GM06990 (cell line): Measurements from ENCODE around the gene EDC3.

ENCODE experiments used
- DNase-seq: peaks from one replicate; pipeline ENCODE4 v3.0.0-alpha.2; 2011; ENCODE audit not compliant: insufficient read length; ENCODE audit errors: extremely low read depth
- H3K27me3 ChIP-seq: replicated peaks from 2 replicates; pipeline ENCODE4 v1.6.0; 2011; ENCODE audit warnings: low read length; ENCODE audit not compliant: control insufficient read depth, insufficient read depth
- H3K36me3 ChIP-seq: 2 replicates; pipeline ENCODE4 v1.5.1; 2011; ENCODE audit warnings: low read length; ENCODE audit not compliant: control insufficient read depth, insufficient read depth
- H3K4me3 ChIP-seq: replicated peaks from 2 replicates; pipeline ENCODE4 v1.5.1; 2011; ENCODE audit warnings: low read depth, mild to moderate bottlenecking, control low read depth, low read length
- TF ChIP-seq, protein P1 (sequence below): IDR thresholded peaks from 2 replicates; pipeline ENCODE4 v1.5.1; 2011; ENCODE audit warnings: low read length, control low read depth, mild to moderate bottlenecking, inconsistent platforms; ENCODE audit not compliant: insufficient read depth, poor library complexity, severe bottlenecking

The EDC3 gene

DNA sequence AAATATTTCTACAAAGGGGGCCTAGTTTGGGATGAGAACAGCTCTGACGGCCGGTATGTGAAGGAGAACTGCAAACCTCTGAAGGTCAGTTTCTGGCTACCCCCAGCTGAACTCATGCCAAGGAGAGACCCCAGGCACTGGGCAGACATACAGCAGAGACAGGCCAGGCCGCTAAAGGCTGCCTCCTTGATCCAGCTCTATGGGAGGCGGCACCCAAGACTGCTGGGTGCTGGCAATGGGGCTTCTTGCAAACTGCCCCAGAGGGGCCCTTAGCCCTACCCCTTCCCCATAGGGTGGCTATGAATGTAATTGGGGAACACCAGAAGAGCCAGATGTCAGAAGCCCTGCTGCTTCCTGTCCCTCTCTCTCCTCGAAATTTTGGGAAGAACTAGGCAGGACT is 66.9 kb downstream of the EDC3 start:
- Histone ChIP-seq H3K4me3 (no peak overlapping the region), H3K36me3 (peaks cover 73% of the 10 kb centered on the region), H3K27me3 (no peaks in the 10 kb centered on the region)
- TF ChIP-seq, protein P1, sequence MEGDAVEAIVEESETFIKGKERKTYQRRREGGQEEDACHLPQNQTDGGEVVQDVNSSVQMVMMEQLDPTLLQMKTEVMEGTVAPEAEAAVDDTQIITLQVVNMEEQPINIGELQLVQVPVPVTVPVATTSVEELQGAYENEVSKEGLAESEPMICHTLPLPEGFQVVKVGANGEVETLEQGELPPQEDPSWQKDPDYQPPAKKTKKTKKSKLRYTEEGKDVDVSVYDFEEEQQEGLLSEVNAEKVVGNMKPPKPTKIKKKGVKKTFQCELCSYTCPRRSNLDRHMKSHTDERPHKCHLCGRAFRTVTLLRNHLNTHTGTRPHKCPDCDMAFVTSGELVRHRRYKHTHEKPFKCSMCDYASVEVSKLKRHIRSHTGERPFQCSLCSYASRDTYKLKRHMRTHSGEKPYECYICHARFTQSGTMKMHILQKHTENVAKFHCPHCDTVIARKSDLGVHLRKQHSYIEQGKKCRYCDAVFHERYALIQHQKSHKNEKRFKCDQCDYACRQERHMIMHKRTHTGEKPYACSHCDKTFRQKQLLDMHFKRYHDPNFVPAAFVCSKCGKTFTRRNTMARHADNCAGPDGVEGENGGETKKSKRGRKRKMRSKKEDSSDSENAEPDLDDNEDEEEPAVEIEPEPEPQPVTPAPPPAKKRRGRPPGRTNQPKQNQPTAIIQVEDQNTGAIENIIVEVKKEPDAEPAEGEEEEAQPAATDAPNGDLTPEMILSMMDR, result no peak
- DNase-seq, result no peak

DNA sequence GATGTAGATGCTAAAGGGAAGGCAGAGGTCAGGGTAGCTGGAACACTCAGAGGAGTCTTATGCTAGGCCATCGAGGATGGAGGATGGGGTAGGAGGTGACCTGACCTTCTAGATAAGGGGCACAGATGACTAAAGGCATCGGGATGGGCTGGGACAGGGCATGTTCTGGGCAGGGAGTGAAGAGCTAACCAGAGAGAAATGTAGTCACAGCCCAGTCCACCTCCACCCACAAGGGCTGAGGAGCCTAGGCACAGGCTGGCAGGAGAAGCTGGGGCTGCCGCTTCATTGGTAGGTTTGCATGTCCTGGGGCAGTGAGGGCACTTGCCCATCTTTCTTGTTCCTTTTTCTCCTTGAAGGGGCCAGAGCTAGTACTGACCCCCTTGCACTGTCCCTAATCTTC is 67.6 kb downstream of the EDC3 start:
- Histone ChIP-seq H3K36me3 (peaks cover 81% of the 10 kb centered on the region), H3K4me3 (no peak overlapping the region), H3K27me3 (no peaks in the 10 kb centered on the region)
- TF ChIP-seq, protein P1, result no peak
- no peak for DNase-seq

DNA sequence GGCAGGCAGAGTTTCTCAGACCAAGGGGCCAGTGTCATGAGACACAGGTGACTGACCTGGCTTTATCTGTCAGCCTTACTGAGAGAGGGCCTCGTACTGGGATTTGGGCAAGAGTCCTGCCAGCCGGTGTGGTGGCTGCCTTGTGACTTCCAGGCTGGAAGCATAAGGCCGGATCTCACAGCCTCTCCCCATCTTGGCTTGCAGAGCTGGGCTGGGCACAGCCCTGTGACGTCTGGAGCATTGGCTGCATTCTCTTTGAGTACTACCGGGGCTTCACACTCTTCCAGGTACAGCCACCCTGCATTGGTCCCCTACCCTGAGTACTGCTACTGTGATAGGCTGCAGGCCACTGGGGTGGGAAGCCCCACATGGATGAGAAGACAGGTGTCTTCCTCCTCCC is 68.1 kb downstream of the EDC3 start:
- no peaks in the 10 kb centered on the region for H3K27me3 ChIP-seq
- TF ChIP-seq, protein P1, result no peak
- peaks cover 81% of the 10 kb centered on the region for H3K36me3 ChIP-seq
- no peak overlapping the region for H3K4me3 ChIP-seq
- no peak for DNase-seq

DNA sequence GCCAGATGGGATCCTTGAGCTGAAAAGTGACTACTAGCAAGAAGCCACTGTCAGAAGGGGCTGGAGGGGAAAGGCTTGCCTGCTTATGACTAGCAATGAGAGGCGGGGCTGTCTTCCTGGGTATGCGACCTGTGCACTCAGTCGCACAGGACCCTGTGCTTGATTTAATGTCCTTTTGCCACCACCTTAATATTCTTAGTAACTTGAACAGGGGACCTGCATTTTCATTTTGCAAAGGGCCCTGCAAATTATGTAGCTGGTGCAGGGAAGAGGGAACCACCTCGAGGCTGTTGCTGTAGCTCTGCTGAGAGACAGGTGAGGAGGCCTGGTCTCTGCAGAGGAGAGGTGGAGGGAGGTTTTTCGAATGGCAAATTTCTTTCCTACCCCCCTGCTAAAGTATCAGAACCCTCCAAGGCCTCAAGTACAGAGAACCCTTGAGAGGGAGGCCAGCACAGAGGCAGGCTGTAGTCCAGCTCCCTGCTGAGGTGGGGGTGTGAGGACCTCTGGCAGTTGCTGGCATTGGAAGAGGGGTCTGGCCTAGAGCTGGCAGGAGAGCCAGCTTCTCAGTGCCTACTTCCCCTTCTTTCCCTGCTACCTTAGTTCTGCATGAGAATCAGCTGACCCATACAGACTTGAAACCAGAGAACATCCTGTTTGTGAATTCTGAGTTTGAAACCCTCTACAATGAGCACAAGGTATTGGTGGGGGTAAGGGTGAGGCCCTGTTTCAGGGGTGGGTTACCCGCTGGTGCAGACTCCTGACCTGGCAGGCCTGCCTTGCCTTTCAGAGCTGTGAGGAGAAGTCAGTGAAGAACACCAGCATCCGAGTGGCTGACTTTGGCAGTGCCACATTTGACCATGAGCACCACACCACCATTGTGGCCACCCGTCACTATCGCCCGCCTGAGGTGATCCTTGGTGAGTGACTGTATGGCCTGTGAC is 68.8 kb downstream of the EDC3 start:
- Histone ChIP-seq H3K36me3 (peaks cover 82% of the 10 kb centered on the region), H3K4me3 (no peak overlapping the region), H3K27me3 (no peaks in the 10 kb centered on the region)
- TF ChIP-seq, protein P1, result no peak
- DNase-seq, result no peak

DNA sequence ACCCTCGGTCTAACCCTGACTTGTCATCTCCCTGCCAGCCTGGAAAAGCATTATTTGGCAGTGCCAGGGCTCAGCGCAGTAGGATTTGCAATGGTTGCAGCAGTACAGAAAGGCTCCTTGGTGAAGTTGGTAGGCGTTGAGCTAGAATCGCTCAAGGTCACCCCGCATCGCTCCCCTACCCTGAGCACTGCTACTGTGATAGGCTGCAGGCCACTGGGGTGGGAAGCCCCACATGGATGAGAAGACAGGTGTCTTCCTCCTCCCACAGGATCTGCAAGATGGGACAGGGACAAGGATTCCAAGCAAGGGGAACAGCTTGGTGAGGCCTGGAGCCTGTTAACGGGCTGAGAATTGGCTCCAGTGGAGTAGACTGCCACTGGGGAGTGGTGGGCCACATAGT is 69.5 kb downstream of the EDC3 start:
- Histone ChIP-seq H3K27me3 (no peaks in the 10 kb centered on the region), H3K4me3 (no peak overlapping the region), H3K36me3 (peaks cover 84% of the 10 kb centered on the region)
- TF ChIP-seq, protein P1, result no peak
- no peak for DNase-seq

DNA sequence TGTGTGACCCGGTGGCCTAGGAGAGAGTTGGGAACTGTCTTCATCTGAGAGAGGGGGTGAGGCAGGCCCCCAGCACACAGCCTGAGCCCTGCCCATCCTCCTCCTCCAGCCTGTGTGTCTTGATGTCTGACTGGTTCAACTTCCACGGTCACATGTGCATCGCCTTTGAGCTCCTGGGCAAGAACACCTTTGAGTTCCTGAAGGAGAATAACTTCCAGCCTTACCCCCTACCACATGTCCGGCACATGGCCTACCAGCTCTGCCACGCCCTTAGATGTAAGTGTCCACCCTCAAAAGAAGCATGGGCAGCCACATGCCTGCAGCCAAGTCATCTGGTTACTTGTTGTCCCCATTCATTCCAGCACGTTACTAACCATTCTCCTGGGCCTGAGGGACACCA is 70.1 kb downstream of the EDC3 start:
- Histone ChIP-seq H3K36me3 (peaks cover 84% of the 10 kb centered on the region), H3K4me3 (no peak overlapping the region), H3K27me3 (no peaks in the 10 kb centered on the region)
- TF ChIP-seq, protein P1, result no peak
- DNase-seq, result no peak
